NCI-H748 treated with DMSO at 0.1 percent for 48 hours (cell line): ENCODE measurements around the gene CCDC12.
A peak's percentile ranks its signal among the peaks of the same experiment; 100 is the strongest.

Experiments used
- DNase-seq: peaks from one replicate; lab custom pipeline; 2025; lab: John Stamatoyannopoulos, UW

CCDC12 gene

GRCh38 chr3:46976326-46977190 lies at the start of gene CCDC12:
TSS of gene CCDC12 (minus strand) at chr3:46976745. CDS start at chr3:46976732, 13 bp downstream.
- DNase-seq, result peak; percentile 85

GRCh38 chr3:47024932-47025331 lies 48.4 kb upstream of the CCDC12 start:
- no peak for DNase-seq

- no peak for DNase-seq
Measured at GRCh38 chr3:47022641-47023071, 46.1 kb upstream of the CCDC12 start.

GRCh38 chr3:47020311-47020710 lies 43.8 kb upstream of the CCDC12 start:
- DNase-seq, result no peak

GRCh38 chr3:47019201-47019600 lies 42.7 kb upstream of the CCDC12 start:
- no peak for DNase-seq

GRCh38 chr3:47018269-47018611 lies 41.7 kb upstream of the CCDC12 start:
- DNase-seq, result no peak

- DNase-seq, result no peak
Measured at GRCh38 chr3:47017504-47018268, 41.1 kb upstream of the CCDC12 start.

- DNase-seq, result no peak
Measured at GRCh38 chr3:47016934-47017435, 40.4 kb upstream of the CCDC12 start.

- no peak for DNase-seq
Measured at GRCh38 chr3:47016086-47016933, 39.8 kb upstream of the CCDC12 start.

GRCh38 chr3:47015151-47015550 lies 38.6 kb upstream of the CCDC12 start:
- DNase-seq, result no peak

- no peak for DNase-seq
Measured at GRCh38 chr3:47014036-47014435, 37.5 kb upstream of the CCDC12 start.

- DNase-seq, result no peak
Measured at GRCh38 chr3:47013231-47013630, 36.7 kb upstream of the CCDC12 start.

- no peak for DNase-seq
Measured at GRCh38 chr3:47012342-47013230, 36.0 kb upstream of the CCDC12 start.

GRCh38 chr3:47011371-47011770 lies 34.8 kb upstream of the CCDC12 start:
- no peak for DNase-seq

- no peak for DNase-seq
Measured at GRCh38 chr3:47010910-47011309, 34.4 kb upstream of the CCDC12 start.

GRCh38 chr3:47010111-47010712 lies 33.7 kb upstream of the CCDC12 start:
- DNase-seq, result no peak

GRCh38 chr3:47009225-47010110 lies 32.9 kb upstream of the CCDC12 start:
- peak; percentile 80 for DNase-seq

- no peak for DNase-seq
Measured at GRCh38 chr3:47008851-47009224, 32.3 kb upstream of the CCDC12 start.

- DNase-seq, result no peak
Measured at GRCh38 chr3:47008234-47008796, 31.8 kb upstream of the CCDC12 start.
